Measurements from ENCODE around the gene LYZL4.

LYZL4 gene

GRCh38 chr3:42353631-42354030 is 56.8 kb downstream of the LYZL4 start:
- DNase-seq (ENCODE audit: low read depth in 1 of 2, low spot score in 1 of 2), result no peak
- no peak overlapping the region for H3K27ac ChIP-seq (replicated peaks)
- H3K27me3 ChIP-seq (ENCODE audit: insufficient read depth, poor library complexity, severe bottlenecking), result no peaks in the 10 kb centered on the region
- TF ChIP-seq GABPA (IDR thresholded peaks at IDR 0.05; ENCODE audit: low read depth), result no peak
- no peak for TF ChIP-seq POLR2AphosphoS5 (IDR thresholded peaks at IDR 0.05; ENCODE audit: low read depth)
- no peak for TF ChIP-seq SPI1 (IDR thresholded peaks at IDR 0.05; ENCODE audit: borderline replicate concordance, low read depth)
- TF ChIP-seq, protein P1, sequence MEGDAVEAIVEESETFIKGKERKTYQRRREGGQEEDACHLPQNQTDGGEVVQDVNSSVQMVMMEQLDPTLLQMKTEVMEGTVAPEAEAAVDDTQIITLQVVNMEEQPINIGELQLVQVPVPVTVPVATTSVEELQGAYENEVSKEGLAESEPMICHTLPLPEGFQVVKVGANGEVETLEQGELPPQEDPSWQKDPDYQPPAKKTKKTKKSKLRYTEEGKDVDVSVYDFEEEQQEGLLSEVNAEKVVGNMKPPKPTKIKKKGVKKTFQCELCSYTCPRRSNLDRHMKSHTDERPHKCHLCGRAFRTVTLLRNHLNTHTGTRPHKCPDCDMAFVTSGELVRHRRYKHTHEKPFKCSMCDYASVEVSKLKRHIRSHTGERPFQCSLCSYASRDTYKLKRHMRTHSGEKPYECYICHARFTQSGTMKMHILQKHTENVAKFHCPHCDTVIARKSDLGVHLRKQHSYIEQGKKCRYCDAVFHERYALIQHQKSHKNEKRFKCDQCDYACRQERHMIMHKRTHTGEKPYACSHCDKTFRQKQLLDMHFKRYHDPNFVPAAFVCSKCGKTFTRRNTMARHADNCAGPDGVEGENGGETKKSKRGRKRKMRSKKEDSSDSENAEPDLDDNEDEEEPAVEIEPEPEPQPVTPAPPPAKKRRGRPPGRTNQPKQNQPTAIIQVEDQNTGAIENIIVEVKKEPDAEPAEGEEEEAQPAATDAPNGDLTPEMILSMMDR (IDR thresholded peaks at IDR 0.05; ENCODE audit: insufficient read depth, low read length), result no peak
- TF ChIP-seq, protein P2, sequence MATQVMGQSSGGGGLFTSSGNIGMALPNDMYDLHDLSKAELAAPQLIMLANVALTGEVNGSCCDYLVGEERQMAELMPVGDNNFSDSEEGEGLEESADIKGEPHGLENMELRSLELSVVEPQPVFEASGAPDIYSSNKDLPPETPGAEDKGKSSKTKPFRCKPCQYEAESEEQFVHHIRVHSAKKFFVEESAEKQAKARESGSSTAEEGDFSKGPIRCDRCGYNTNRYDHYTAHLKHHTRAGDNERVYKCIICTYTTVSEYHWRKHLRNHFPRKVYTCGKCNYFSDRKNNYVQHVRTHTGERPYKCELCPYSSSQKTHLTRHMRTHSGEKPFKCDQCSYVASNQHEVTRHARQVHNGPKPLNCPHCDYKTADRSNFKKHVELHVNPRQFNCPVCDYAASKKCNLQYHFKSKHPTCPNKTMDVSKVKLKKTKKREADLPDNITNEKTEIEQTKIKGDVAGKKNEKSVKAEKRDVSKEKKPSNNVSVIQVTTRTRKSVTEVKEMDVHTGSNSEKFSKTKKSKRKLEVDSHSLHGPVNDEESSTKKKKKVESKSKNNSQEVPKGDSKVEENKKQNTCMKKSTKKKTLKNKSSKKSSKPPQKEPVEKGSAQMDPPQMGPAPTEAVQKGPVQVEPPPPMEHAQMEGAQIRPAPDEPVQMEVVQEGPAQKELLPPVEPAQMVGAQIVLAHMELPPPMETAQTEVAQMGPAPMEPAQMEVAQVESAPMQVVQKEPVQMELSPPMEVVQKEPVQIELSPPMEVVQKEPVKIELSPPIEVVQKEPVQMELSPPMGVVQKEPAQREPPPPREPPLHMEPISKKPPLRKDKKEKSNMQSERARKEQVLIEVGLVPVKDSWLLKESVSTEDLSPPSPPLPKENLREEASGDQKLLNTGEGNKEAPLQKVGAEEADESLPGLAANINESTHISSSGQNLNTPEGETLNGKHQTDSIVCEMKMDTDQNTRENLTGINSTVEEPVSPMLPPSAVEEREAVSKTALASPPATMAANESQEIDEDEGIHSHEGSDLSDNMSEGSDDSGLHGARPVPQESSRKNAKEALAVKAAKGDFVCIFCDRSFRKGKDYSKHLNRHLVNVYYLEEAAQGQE (IDR thresholded peaks at IDR 0.05; ENCODE audit: insufficient replicate concordance, low read depth), result no peak
- no peak overlapping the region for H3K4me3 ChIP-seq (replicated peaks; ENCODE audit: insufficient read depth, low read length)

DNA sequence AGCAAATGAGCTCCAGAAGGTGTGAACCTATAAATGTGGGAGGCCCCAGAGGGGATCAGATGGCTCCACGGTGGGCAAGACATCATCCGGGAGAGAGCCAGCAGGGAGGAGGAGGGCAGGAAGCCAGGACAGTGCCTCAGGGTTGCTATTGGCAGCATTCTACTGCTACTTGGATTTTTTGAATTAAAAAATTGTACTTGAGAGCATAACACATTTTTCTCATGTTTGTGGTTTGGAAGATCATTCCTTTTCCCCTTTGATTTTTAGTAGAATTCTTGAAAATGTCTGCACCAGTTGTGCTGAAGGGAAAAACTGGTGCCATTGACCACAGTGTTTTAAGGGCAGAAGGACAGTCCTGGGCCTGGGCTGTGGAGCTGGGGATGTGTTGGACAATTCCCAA is 59.2 kb downstream of the LYZL4 start:
- no peak for DNase-seq (ENCODE audit: low read depth in 1 of 2, low spot score in 1 of 2)

DNA sequence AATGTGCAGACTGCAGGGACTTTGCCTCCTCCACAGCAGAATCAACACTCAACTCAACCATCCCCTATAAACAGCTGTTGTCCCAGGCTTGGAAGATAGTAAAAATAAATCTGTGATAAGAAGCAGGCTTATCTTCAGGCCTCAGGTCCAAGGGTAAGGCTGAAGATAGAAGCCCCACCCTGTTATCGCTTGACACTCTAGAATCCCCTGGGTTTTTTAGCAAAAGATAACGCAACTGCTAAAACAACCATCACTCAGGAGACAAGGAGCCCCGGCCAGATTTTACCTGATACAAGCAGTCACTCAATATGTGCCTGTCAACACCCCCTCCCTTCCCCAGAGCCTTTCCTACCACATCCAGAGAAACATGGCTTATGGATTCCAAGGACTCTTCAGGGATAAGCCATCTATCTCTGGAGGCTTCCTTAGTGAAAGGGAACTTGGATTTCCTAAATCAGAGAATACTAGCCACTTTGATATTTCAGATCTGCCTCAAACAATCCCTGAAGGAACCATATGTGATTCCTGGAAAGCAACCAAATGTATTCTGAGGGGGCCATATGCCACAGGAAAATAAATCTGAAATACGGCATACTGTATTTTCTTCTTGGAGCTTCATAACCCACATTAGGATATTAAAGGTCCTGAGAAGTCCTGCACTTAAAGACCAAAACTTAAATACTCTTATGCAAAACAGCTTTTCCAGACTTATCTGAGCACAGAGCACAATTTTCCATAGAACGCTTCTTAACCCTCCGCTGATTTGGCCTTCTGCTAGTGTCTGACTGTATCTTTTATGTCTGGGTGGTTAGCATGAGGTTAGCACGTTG is 60.4 kb downstream of the LYZL4 start:
- Histone ChIP-seq H3K27ac (replicated peaks) (no peak overlapping the region), H3K27me3 (ENCODE audit: insufficient read depth, poor library complexity, severe bottlenecking) (no peaks in the 10 kb centered on the region), H3K4me3 (replicated peaks; ENCODE audit: insufficient read depth, low read length) (no peak overlapping the region)
- DNase-seq (ENCODE audit: low read depth in 1 of 2, low spot score in 1 of 2), result no peak
- no peak for TF ChIP-seq POLR2AphosphoS5 (IDR thresholded peaks at IDR 0.05; ENCODE audit: low read depth)
- no peak for TF ChIP-seq GABPA (IDR thresholded peaks at IDR 0.05; ENCODE audit: low read depth)
- TF ChIP-seq SPI1 (IDR thresholded peaks at IDR 0.05; ENCODE audit: borderline replicate concordance, low read depth), result no peak
- TF ChIP-seq, protein P2 (IDR thresholded peaks at IDR 0.05; ENCODE audit: insufficient replicate concordance, low read depth), result no peak
- TF ChIP-seq, protein P1 (IDR thresholded peaks at IDR 0.05; ENCODE audit: insufficient read depth, low read length), result no peak

More for the DNA sequence above, 59.2 kb downstream of the LYZL4 start:
- Histone ChIP-seq H3K27me3 (ENCODE audit: insufficient read depth, poor library complexity, severe bottlenecking) (no peaks in the 10 kb centered on the region), H3K4me3 (replicated peaks; ENCODE audit: insufficient read depth, low read length) (no peak overlapping the region), H3K27ac (replicated peaks) (no peak overlapping the region)
- TF ChIP-seq POLR2AphosphoS5 (IDR thresholded peaks at IDR 0.05; ENCODE audit: low read depth), result no peak
- TF ChIP-seq, protein P2 (IDR thresholded peaks at IDR 0.05; ENCODE audit: insufficient replicate concordance, low read depth), result no peak
- TF ChIP-seq, protein P1 (IDR thresholded peaks at IDR 0.05; ENCODE audit: insufficient read depth, low read length), result no peak
- no peak for TF ChIP-seq SPI1 (IDR thresholded peaks at IDR 0.05; ENCODE audit: borderline replicate concordance, low read depth)
- TF ChIP-seq GABPA (IDR thresholded peaks at IDR 0.05; ENCODE audit: low read depth), result no peak
